Measurements from ENCODE around the gene TSEN34.

GRCh38 chr19:54173951-54174834, 16.9 kb upstream of the TSEN34 start:
- no peak for TF ChIP-seq CTCF (IDR thresholded peaks at IDR 0.05)
- TF ChIP-seq EP300 (IDR thresholded peaks at IDR 0.05; ENCODE audit: low read depth) = no peak
- no peak for TF ChIP-seq POLR2AphosphoS5 (IDR thresholded peaks at IDR 0.05)

Measured in transverse colon (tissue), 4 donors.